Naive thymus-derived CD4-positive, alpha-beta T cell (primary cell): ENCODE data around the gene RRP1B. TPM values are rescaled to one million over a fixed set of nuclear protein-coding genes. Genes with fewer than 3 reads are reported as not detected.

ENCODE experiments used
- ATAC-seq: fragments of 150-1000 bp; cut with Tn5 transposase; 2 replicates; pipeline ENCODE4 v1.10.0; 2021; ENCODE audit warnings: mild to moderate bottlenecking, moderate library complexity
- CTCF ChIA-PET: fragments of 350-600 bp; sonication (Branson Sonifier 250); formaldehyde crosslinking; loops from one replicate; lab custom pipeline; 2021; ENCODE audit warnings: antibody characterized with exemption; lab: Charles Lee
- POLR2A ChIA-PET: fragments of 350-600 bp; sonication (Branson Sonifier 250); formaldehyde crosslinking; loops from one replicate; lab custom pipeline; 2021; ENCODE audit warnings: antibody characterized with exemption, inconsistent platforms; lab: Charles Lee
- DNase-seq, 9 donors: peaks; one replicate each; pipeline versions ENCODE4 v3.0.0 to v3.0.0-alpha.2; 2020 to 2022; ENCODE audit warnings: mixed read lengths in 1 of 9
- H3K27ac ChIP-seq: one replicate; pipeline ENCODE4 v1.7.0; 2013; ENCODE audit warnings: mild to moderate bottlenecking, low read depth, low read length, moderate library complexity
- H3K27me3 ChIP-seq, 2 donors: one replicate each; pipeline ENCODE4 v1.7.0; 2013; ENCODE audit warnings: low read length in 2 of 2, mild to moderate bottlenecking in 2 of 2, moderate library complexity in 2 of 2; ENCODE audit not compliant: control insufficient read depth in 2 of 2, insufficient read depth in 2 of 2
- H3K36me3 ChIP-seq, 3 experiments: 1 replicate in 2 of 3; 2 replicates in 1 of 3; pipeline ENCODE4 v1.7.0; 2013; ENCODE audit warnings: low read length in 3 of 3, mild to moderate bottlenecking in 3 of 3, moderate library complexity in 1 of 3; ENCODE audit not compliant: insufficient read depth in 3 of 3, control insufficient read depth in 2 of 3
- H3K4me1 ChIP-seq, 2 donors: one replicate each; pipeline ENCODE4 v1.7.0; 2013; ENCODE audit warnings: low read length in 2 of 2, mild to moderate bottlenecking in 2 of 2, moderate library complexity in 1 of 2; ENCODE audit not compliant: control insufficient read depth in 2 of 2, insufficient read depth in 2 of 2
- H3K4me3 ChIP-seq: 2 replicates; pipeline ENCODE4 v1.7.0; 2013; ENCODE audit warnings: mild to moderate bottlenecking, low read length
- H3K9me3 ChIP-seq, 3 experiments: 1 replicate in 2 of 3; 2 replicates in 1 of 3; pipeline ENCODE4 v1.7.0; 2013; ENCODE audit warnings: low read length in 3 of 3; ENCODE audit not compliant: control insufficient read depth in 2 of 3
- H3K27ac Mint-ChIP-seq, 9 donors: one replicate each; pipeline ENCODE4 v1.8.0; 2020 to 2022; ENCODE audit warnings: mixed read lengths in 9 of 9, mild to moderate bottlenecking in 8 of 9, moderate library complexity in 5 of 9, inconsistent platforms in 2 of 9
- H3K27me3 Mint-ChIP-seq, 5 donors: one replicate each; pipeline ENCODE4 v1.8.0; 2021 to 2022; ENCODE audit warnings: mixed read lengths in 5 of 5, mild to moderate bottlenecking in 1 of 5
- H3K36me3 Mint-ChIP-seq, 5 donors: one replicate each; pipeline ENCODE4 v1.8.0; 2020 to 2022; ENCODE audit warnings: mixed read lengths in 5 of 5, mild to moderate bottlenecking in 3 of 5, inconsistent platforms in 1 of 5
- H3K4me1 Mint-ChIP-seq, 7 donors: one replicate each; pipeline ENCODE4 v1.8.0; 2020 to 2022; ENCODE audit warnings: mixed read lengths in 7 of 7, mild to moderate bottlenecking in 3 of 7, inconsistent platforms in 1 of 7
- H3K4me3 Mint-ChIP-seq, 10 donors: one replicate each; pipeline ENCODE4 v1.8.0; 2020 to 2022; ENCODE audit warnings: mild to moderate bottlenecking in 10 of 10, mixed read lengths in 10 of 10, moderate library complexity in 6 of 10, inconsistent platforms in 2 of 10
- H3K9me3 Mint-ChIP-seq, 11 donors: one replicate each; pipeline ENCODE4 v1.8.0; 2020 to 2022; ENCODE audit warnings: mixed read lengths in 11 of 11, mild to moderate bottlenecking in 4 of 11, inconsistent platforms in 1 of 11, moderate library complexity in 1 of 11
- intact Hi-C, 2 donors: fragments of 100-400 bp; cut with micrococcal nuclease; formaldehyde crosslinking; loops; one replicate each; pipeline ENCODE4 v1.15.1; 2023
- polyA plus RNA-seq, 2 donors: library from polyadenylated mRNA; unstranded; fragments of 300-500 nt; fragmentation: Illumina TruSeq; gene quantifications; one replicate each; pipeline ENCODE4 v1.2.3, GENCODE V29; 2021
- total RNA-seq, 6 experiments: library from RNA in 5 of 6; stranded (reverse) in 5 of 6; gene quantifications; 1 replicate in 5 of 6; 2 replicates in 1 of 6; pipeline ENCODE4 v1.2.3 and lab custom pipeline; 2021 to 2026

The RRP1B gene
- total and polyA plus RNA-seq, 7 experiments from 2014 or later: 23.9 to 49.3 (median 39.6) TPM

- Histone ChIP-seq H3K36me3 (peaks cover 0 to 12% (median 0%) of the 10 kb centered on the region in 3 experiments), H3K27ac (no peak overlapping the region), H3K4me3 (no peak overlapping the region), H3K4me1 (peaks cover 14 to 19% of the 10 kb centered on the region in 2 donors), H3K9me3 (no peaks in the 10 kb centered on the region), H3K27me3 (no peaks in the 10 kb centered on the region)
- POLR2A ChIA-PET: no interaction called here
- ATAC-seq (no peak), DNase-seq (no peak)
- CTCF ChIA-PET: no interaction called here
- no peaks in the 10 kb centered on the region for H3K27me3 Mint-ChIP-seq
- intact Hi-C loops: no loop called here
- H3K4me1 Mint-ChIP-seq: peaks cover 38 to 64% (median 50%) of the 10 kb centered on the region in 7 donors
- peak overlapping the region in 1 of 10 donors; percentile 38 for H3K4me3 Mint-ChIP-seq
- peaks cover 0 to 6% (median 0%) of the 10 kb centered on the region in 5 donors for H3K36me3 Mint-ChIP-seq
- peak overlapping the region in 7 of 9 donors; percentile 2 to 85 (median 39) for H3K27ac Mint-ChIP-seq
- no peaks in the 10 kb centered on the region for H3K9me3 Mint-ChIP-seq
These were observed 72.1 kb downstream of the RRP1B start for GRCh38 chr21:43731476-43731875.

GRCh38 chr21:43731891-43732711, 72.7 kb downstream of the RRP1B start:
- CTCF ChIA-PET: no interaction called here
- DNase-seq (no peak), ATAC-seq (no peak)
- Mint-ChIP-seq H3K4me3 (no peak overlapping the region), H3K4me1 (peaks cover 35 to 58% (median 44%) of the 10 kb centered on the region in 7 donors), H3K9me3 (no peaks in the 10 kb centered on the region), H3K27me3 (no peaks in the 10 kb centered on the region), H3K27ac (peak overlapping the region in 6 of 9 donors; percentile 2 to 85 (median 48)), H3K36me3 (peaks cover 0 to 6% (median 0%) of the 10 kb centered on the region in 5 donors)
- Histone ChIP-seq H3K4me1 (peaks cover 13 to 14% of the 10 kb centered on the region in 2 donors), H3K36me3 (peaks cover 0 to 17% (median 0%) of the 10 kb centered on the region in 3 experiments), H3K9me3 (no peaks in the 10 kb centered on the region), H3K4me3 (no peak overlapping the region), H3K27ac (no peak overlapping the region), H3K27me3 (no peaks in the 10 kb centered on the region)
- intact Hi-C loops: no loop called here
- POLR2A ChIA-PET: interaction anchor here (1.0 kb wide), 1 partner anchor 10 kb away, joined by 3 read pairs; no protein-coding TSS in a partner anchor

- H3K4me3 ChIP-seq: no peak overlapping the region
These were observed 73.7 kb downstream of the RRP1B start for GRCh38 chr21:43733060-43733459.

GRCh38 chr21:43733529-43734071, 74.2 kb downstream of the RRP1B start:
- H3K4me1 ChIP-seq: no peaks in the 10 kb centered on the region
- CTCF ChIA-PET: no interaction called here
- intact Hi-C loops: no loop called here

More at GRCh38 chr21:43733060-43733459, 73.7 kb downstream of the RRP1B start:
- ChIA-PET CTCF (no interaction called here), POLR2A (interaction anchor here (1.0 kb wide), 1 partner anchor 11 kb away, joined by 3 read pairs; no protein-coding TSS in a partner anchor)
- peaks cover 0 to 26% (median 1%) of the 10 kb centered on the region in 3 experiments for H3K36me3 ChIP-seq
- Mint-ChIP-seq H3K4me3 (peak overlapping the region in 3 of 10 donors; percentile 19 to 72 (median 25)), H3K9me3 (no peaks in the 10 kb centered on the region), H3K36me3 (peaks cover 0 to 6% (median 0%) of the 10 kb centered on the region in 5 donors), H3K27me3 (no peaks in the 10 kb centered on the region), H3K27ac (peak overlapping the region in 3 of 9 donors; percentile 85 to 95 (median 92)), H3K4me1 (peaks cover 29 to 48% (median 36%) of the 10 kb centered on the region in 7 donors)
- no peaks in the 10 kb centered on the region for H3K9me3 ChIP-seq
- H3K27me3 ChIP-seq: no peaks in the 10 kb centered on the region
- peaks cover 4% of the 10 kb centered on the region in 2 donors for H3K4me1 ChIP-seq
- no peak overlapping the region for H3K27ac ChIP-seq
- ATAC-seq (no peak), DNase-seq (peak in 3 of 9 donors; percentile 18 to 45 (median 28))
- intact Hi-C loops: no loop called here

GRCh38 chr21:43734131-43734927, 75.0 kb downstream of the RRP1B start:
- ChIA-PET CTCF (no interaction called here), POLR2A (no interaction called here)
- H3K27me3 ChIP-seq: no peaks in the 10 kb centered on the region
- no peaks in the 10 kb centered on the region for H3K9me3 ChIP-seq
- Mint-ChIP-seq H3K4me1 (peaks cover 20 to 41% (median 27%) of the 10 kb centered on the region in 7 donors), H3K36me3 (peaks cover 0 to 13% (median 0%) of the 10 kb centered on the region in 5 donors), H3K27ac (peak overlapping the region in 5 of 9 donors; percentile 28 to 95 (median 65)), H3K9me3 (no peaks in the 10 kb centered on the region), H3K4me3 (peak overlapping the region in 4 of 10 donors; percentile 12 to 76 (median 72)), H3K27me3 (no peaks in the 10 kb centered on the region)
- H3K4me1 ChIP-seq: no peaks in the 10 kb centered on the region
- H3K27ac ChIP-seq: no peak overlapping the region
- H3K4me3 ChIP-seq: no peak overlapping the region
- intact Hi-C loops: no loop called here
- ATAC-seq (no peak), DNase-seq (no peak)
- peaks cover 0 to 27% (median 3%) of the 10 kb centered on the region in 3 experiments for H3K36me3 ChIP-seq

More at GRCh38 chr21:43733529-43734071, 74.2 kb downstream of the RRP1B start:
- no peaks in the 10 kb centered on the region for H3K27me3 ChIP-seq
- Mint-ChIP-seq H3K4me1 (peaks cover 26 to 43% (median 30%) of the 10 kb centered on the region in 7 donors), H3K4me3 (peak overlapping the region in 5 of 10 donors; percentile 4 to 76 (median 71)), H3K27ac (peak overlapping the region in 5 of 9 donors; percentile 28 to 95 (median 85)), H3K9me3 (no peaks in the 10 kb centered on the region), H3K36me3 (peaks cover 0 to 9% (median 0%) of the 10 kb centered on the region in 5 donors), H3K27me3 (no peaks in the 10 kb centered on the region)
- no peak overlapping the region for H3K27ac ChIP-seq
- POLR2A ChIA-PET: no interaction called here
- DNase-seq (peak in 1 of 9 donors; percentile 14), ATAC-seq (no peak)
- H3K36me3 ChIP-seq: peaks cover 0 to 27% (median 3%) of the 10 kb centered on the region in 3 experiments
- no peaks in the 10 kb centered on the region for H3K9me3 ChIP-seq
- no peak overlapping the region for H3K4me3 ChIP-seq

- Mint-ChIP-seq H3K4me3 (no peak overlapping the region), H3K9me3 (no peaks in the 10 kb centered on the region)
- H3K36me3 ChIP-seq: peaks cover 0 to 27% (median 3%) of the 10 kb centered on the region in 3 experiments
These were observed 75.5 kb downstream of the RRP1B start for GRCh38 chr21:43734928-43735229.

More at GRCh38 chr21:43734928-43735229, 75.5 kb downstream of the RRP1B start:
- H3K4me1 ChIP-seq: no peaks in the 10 kb centered on the region
- intact Hi-C loops: no loop called here
- no peaks in the 10 kb centered on the region for H3K27me3 ChIP-seq
- peak overlapping the region in 3 of 9 donors; percentile 19 to 51 (median 38) for H3K27ac Mint-ChIP-seq
- POLR2A ChIA-PET: no interaction called here
- no peak for DNase-seq
- peaks cover 17 to 36% (median 23%) of the 10 kb centered on the region in 7 donors for H3K4me1 Mint-ChIP-seq
- no peak overlapping the region for H3K27ac ChIP-seq
- no peaks in the 10 kb centered on the region for H3K9me3 ChIP-seq
- ATAC-seq: no peak
- H3K4me3 ChIP-seq: no peak overlapping the region
- H3K36me3 Mint-ChIP-seq: peaks cover 0 to 15% (median 0%) of the 10 kb centered on the region in 5 donors
- CTCF ChIA-PET: no interaction called here
- H3K27me3 Mint-ChIP-seq: no peaks in the 10 kb centered on the region
